ENCODE data around the gene POU4F2.

DNA sequence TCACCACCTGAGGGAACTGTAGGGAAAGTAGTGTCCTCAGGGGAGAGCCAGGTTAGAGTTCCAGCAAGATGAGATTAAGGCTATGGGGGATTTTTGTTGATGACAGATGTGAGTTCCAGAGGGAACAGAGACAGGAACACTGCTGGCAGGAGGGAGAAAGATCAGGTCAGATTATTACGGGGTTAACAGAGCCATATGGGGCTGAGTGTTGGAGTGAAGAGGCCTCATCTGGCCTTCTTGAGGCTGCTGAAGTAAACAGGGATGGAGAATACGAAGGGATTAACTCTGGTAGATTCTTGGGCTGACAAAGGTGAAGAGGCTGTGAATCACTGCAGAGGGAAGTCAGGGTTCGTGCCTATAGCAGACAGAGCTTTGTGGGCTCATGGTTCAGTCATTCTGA, 47.9 kb upstream of the POU4F2 start:
- TF ChIP-seq POLR2AphosphoS5 (IDR thresholded peaks at IDR 0.05), result no peak
- no peak for TF ChIP-seq CTCF (IDR thresholded peaks at IDR 0.05)
- no peak for TF ChIP-seq POLR2A (IDR thresholded peaks at IDR 0.05)
